ENCODE measurements around the gene DBR1. TPM values are rescaled to one million over a fixed set of nuclear protein-coding genes. Genes with fewer than 3 reads are reported as not detected.
A peak's percentile ranks its signal among the peaks of the same experiment; 100 is the strongest.

The DBR1 gene, protein sequence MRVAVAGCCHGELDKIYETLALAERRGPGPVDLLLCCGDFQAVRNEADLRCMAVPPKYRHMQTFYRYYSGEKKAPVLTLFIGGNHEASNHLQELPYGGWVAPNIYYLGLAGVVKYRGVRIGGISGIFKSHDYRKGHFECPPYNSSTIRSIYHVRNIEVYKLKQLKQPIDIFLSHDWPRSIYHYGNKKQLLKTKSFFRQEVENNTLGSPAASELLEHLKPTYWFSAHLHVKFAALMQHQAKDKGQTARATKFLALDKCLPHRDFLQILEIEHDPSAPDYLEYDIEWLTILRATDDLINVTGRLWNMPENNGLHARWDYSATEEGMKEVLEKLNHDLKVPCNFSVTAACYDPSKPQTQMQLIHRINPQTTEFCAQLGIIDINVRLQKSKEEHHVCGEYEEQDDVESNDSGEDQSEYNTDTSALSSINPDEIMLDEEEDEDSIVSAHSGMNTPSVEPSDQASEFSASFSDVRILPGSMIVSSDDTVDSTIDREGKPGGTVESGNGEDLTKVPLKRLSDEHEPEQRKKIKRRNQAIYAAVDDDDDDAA
- total RNA-seq = 10 to 100 TPM; 10.5 to 10.6 TPM
- long read RNA-seq, donor 1, partial matches to known transcripts = 0 of 3 reads
- long read RNA-seq, donor 1, other reads (novel, unspliced or antisense) = 1 of 3 reads
- long read RNA-seq, donor 2, transcript DBR1-201 (8 exons, 2,666 nt) = major isoform, 14 of 17 reads
- long read RNA-seq, donor 2, partial matches to known transcripts = 1 of 17 reads
- long read RNA-seq, donor 2, other reads (novel, unspliced or antisense) = 2 of 17 reads

DNA sequence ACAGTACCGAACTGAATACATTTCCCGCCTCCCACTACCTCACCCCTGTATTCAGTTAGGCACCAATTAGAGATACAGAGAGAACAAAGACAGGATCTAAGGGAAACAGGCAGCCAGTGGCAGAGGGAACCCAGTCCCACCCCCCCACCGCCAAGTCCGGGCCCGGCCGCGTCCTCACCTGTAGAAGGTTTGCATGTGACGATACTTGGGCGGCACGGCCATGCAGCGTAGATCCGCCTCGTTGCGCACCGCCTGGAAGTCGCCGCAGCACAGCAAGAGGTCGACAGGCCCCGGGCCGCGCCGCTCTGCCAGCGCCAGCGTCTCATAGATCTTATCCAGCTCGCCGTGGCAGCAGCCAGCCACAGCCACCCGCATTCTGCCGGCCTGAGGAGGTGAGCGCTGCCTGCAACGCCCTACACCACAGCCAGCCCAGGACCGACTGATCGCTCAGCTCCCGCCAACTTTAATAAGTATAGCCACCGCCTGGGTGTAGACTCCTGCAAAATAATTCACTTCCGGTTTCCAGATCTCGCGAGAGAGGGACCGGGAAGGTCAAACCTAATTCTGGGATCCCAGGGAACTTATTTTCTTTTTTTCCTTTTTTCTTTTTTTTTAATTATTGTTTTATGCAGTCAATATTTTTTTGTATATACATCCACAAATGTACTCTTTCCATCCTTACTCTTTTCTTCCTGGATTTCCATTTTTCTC is at the start of gene DBR1:
Gene DBR1, minus strand, starts transcription at position 501 of the 711 bp plus-strand sequence. Its CDS starts 126 bp downstream, at position 375.
- peak; percentile 90 for DNase-seq (ENCODE audit: low spot score)
- intact Hi-C loops (cut with DNase I) = loop anchor here in 1 of 2 donors (10.0 kb wide), 1 partner anchor 50 kb away; no protein-coding TSS in a partner anchor

DNA sequence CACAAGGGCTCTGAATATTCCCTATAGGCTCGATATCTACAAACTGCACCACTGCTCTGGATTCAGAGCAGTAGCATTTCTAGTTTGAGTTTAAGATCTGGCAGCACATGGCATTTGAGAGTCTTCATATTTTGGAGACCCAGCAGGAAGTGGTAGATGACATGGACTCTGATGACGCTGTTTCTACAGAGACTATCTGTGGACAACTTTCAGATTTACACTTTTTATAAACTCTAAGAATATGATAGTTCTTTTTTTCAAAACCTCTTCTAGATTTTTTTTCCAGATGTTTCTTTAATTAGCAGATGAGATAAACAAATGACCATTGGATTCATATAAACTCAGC is 48.2 kb upstream of the DBR1 start:
- no peak for DNase-seq (ENCODE audit: low spot score)
- intact Hi-C loops (cut with DNase I) = loop anchor here in 1 of 2 donors (10.0 kb wide), 1 partner anchor 48 kb away; the partner anchor contains the start of gene DBR1

DNA sequence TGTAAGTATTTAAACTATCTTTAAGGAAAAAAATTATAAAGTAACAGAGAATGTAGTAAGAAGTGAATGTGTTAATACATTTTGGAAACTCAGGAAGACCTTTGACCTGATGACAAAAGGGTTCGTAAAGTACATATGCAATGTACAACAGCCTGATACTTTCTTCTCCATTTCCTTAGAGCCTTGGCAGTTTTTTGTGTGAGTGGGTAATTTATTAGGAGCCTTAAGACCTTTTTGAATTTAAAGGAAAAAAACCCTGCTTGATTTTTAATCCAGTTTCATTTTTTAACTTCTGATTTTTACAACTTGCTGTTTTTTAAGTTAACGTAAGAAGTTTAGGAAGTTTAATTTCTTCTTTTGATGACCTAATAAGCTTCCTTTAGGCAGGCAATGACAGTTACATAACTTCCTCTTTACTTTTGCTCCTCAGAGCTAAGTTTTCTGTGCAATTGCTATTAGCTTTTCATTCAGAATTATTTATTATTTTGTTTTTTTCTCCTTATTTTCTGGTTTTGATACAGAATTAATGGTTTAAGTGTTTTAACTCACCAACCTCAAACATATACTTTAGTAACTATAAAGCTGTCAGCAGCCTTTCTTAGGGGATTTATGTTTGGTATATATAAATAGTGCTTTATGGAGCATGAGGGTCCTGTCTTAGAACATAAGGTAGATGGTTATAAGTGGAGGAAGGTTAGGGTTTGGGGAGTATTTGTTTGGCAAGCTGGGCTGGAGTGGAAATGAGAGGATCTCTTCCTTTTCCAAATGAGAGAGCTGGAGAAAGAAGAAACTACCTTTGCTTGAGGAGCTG is 47.6 kb upstream of the DBR1 start:
- DNase-seq (ENCODE audit: low spot score) = no peak
- intact Hi-C loops (cut with DNase I) = loop anchor here in 1 of 2 donors (10.0 kb wide), 1 partner anchor 48 kb away; the partner anchor contains the start of gene DBR1

DNA sequence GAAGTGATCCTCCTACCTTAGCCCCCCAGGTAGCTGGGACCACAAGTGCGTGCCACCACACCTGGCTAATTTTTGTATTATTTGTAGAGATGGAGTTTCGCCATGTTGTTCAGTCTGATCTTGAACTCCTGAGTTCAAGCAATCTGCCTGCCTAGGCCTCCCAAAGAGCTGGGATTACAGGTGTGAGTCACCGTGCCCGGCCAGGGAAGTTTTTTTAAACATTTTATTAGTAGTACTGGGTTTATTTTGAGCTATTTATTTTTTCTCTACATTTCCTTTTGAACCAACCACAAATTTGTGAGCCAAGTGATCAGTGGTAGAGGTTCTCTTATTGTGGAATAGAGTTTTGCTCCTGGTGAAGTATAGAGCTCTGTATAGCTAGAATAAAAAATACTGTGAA is 46.1 kb upstream of the DBR1 start:
- intact Hi-C loops (cut with DNase I) = loop anchor here in 1 of 2 donors (10.0 kb wide), 1 partner anchor 46 kb away; the partner anchor contains the start of gene DBR1
- no peak for DNase-seq (ENCODE audit: low spot score)

DNA sequence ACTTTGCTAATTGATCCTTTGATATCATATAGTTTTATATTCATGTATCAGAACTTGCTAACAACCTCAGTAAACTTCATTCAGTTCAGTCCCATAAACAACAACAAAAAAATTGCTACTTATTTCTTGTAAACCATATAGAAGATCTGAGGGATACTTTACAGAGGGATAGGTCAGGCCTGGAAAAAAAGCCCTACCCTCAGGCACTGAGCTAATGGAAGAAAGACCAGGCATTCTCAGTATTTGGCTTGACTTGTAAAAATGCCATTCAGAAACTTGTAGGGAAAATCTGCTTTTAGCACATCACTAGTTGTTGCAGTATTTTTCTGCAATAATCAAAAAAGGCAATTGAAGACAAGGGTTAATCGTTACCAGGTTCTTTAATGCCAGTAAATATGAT is 45.5 kb upstream of the DBR1 start:
- DNase-seq (ENCODE audit: low spot score) = no peak
- intact Hi-C loops (cut with DNase I) = loop anchor here in 1 of 2 donors (10.0 kb wide), 1 partner anchor 45 kb away; the partner anchor contains the start of gene DBR1

DNA sequence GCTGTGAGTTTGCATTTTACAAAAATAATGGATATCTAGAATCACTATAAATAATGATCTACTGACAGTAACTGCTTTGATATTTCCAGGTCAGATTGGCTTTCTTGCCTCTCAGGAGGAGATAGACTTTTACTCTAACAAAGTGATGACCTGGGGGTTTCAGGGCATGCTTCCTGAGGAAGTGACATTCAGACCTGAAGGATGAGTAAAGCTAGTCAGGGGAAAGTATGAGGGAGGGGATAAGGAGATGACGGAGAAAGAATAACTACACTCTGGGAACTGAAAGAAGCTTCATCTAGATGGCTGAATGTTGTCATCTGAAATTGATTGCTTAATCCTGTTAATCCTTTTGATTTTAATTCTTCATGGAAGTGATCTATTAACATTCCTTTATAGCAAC is 44.5 kb upstream of the DBR1 start:
- DNase-seq (ENCODE audit: low spot score) = no peak
- intact Hi-C loops (cut with DNase I) = no loop called here

DNA sequence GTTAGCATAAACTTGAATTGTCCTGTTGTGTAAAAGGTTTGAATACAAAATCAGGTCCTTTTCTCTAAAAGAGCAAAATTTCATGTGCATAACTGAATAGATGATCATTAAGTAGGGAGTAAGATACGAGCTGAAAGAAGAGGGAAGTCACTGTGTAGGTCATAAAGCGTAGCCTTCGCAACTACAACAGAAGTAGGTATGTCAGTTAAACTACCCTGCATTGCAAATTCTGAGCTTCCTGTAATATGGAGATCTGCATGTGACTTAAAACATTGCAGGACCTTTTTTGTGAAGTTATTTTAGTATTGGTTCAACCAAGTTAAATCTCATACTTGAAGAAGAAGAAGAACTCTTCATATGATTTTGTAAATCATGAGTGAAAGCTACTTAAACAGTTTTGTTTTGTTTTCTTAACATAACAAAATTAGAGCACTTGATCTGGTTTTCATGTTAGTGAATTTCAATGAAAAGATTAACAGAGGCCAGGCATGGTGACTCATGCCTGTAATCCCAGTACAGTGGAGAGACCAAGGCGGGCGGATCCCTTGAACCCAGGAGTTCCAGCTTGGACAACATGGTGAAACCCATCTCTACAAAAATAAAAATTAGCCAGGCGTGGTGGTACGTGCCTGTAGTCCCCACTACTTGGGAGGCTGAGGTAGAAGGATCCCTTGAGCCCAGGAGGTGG is 38.8 kb upstream of the DBR1 start:
- no peak for DNase-seq (ENCODE audit: low spot score)
- intact Hi-C loops (cut with DNase I) = no loop called here

DNA sequence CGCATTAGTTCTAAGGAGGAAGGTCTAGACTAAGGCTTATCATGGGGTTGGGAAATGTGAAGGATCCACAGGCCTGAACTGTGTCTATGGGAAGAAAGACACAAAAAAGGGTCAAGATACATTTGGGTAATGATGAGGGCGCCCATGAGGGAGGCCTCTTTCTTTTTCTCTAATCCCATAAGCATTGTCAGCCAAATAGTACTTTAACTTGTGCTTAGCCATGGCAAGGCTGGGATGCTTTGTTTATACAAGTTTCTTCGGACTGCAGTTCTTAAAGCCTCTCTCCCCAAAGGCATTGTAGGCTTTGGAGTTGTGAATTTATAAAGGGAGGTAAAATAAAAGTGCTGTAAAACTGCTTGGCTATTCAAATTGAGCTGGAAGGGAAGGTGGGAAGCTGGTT is 35.8 kb upstream of the DBR1 start:
- intact Hi-C loops (cut with DNase I) = no loop called here
- DNase-seq (ENCODE audit: low spot score) = no peak

DNA sequence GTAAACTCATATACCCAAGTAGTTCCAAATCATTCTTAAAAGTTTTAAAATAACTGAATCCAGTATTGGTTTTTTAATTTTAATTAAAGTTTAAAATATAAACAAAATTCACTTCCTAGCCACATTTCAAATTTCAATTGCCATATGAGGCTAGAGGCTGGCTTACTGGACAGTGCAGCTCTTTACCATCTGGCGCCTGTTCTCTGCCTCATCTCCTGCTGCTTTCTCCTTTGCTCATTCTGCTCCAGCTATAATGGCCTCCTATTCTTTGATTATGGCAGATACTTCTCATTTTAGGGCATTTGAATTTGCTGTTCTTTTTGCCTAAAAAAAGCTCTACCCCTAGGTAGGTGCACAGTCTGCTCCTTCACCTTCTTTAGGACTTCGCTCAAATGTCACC is 31.5 kb upstream of the DBR1 start:
- intact Hi-C loops (cut with DNase I) = no loop called here
- no peak for DNase-seq (ENCODE audit: low spot score)

DNA sequence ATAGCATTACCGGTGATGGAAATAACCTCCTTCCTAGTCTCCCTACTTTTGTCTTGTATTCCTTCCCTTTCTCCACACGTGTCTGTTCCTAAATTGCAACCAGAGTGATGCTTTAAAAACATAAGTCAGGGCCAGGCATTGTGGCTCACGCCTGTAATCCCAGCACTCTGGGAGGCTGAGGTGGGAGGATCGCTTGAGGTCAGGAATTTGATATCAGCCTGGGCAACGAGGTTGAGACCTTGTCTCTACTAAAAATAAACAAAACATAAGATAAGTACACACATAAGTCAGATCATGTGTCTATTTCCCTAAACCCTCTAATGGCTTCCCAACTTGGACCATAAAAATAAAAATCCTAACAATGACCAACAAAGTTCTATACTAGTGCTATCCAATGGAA is 30.8 kb upstream of the DBR1 start:
- DNase-seq (ENCODE audit: low spot score) = no peak
- intact Hi-C loops (cut with DNase I) = no loop called here

DNA sequence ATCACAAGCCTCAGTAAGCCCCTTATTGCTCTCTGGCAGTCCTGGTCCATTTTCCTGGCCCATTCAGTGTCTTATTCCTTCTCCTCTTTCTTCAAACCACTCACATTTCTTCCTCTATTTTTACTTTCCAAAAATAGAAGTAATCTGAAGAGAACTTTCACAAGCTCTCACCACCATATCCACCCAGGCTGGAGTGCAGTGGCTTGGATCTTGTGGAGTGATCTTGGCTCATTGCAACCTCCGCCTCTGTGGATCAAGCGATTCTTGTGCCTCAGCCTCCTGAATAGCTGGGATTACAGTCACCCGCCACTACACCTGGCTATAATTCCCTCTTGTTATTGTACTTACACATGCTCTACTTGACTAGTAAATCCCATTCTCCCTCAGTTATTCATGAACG is 29.2 kb upstream of the DBR1 start:
- no peak for DNase-seq (ENCODE audit: low spot score)
- intact Hi-C loops (cut with DNase I) = no loop called here

DNA sequence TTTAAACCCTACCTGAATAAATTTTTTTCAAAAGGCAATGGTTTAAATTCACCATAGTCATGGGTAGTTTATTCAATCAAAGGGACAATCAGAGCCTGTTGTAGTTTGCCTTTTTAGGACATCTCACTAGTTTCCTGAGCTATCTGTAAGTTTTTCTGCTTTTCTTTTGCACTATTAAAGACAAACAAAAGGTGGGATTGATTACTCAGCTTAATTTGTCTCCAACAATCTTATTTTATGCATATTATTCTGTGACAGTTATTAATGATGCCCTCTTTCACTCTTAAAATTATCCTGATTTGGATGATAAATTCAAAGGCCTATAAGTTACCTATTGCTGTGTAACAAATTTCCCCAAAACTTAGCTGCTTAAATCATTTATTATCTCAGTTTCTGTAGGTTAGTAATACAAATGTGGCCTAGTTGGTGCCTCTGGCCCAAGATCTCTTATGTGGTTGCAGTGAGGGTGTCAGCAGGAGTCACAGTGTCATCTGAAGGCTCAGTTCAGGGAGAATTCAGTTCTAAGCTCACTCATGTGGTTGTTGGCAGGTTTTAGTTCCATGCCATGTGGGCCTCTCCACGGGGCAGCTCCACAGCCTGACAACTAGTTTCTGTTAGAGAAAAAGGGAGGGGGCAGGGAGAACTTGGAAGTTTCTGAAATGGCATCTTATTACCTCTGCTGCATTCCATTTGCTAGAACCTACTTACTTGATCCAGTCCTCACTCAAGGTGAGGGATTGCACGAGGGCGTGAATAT is 28.4 kb upstream of the DBR1 start:
- intact Hi-C loops (cut with DNase I) = no loop called here
- DNase-seq (ENCODE audit: low spot score) = no peak

DNA sequence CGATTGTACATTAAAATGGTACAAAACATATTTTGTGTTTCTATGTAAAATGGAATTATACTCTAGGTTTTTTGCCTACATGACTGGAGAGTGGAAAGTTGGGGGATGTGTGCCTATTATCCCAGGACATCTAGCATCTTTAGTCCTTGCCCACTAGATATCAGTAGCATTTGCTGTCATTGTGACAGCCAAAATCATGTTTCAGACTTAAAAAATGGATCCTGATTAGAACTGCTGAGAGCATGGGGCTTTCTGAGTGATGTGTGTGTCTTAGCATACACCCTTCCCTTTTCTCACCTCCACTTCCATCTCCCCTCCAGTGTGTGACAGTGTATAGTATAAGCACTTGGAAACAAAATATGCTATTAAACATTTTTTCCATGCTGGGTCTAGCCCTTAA is 25.7 kb upstream of the DBR1 start:
- no peak for DNase-seq (ENCODE audit: low spot score)
- intact Hi-C loops (cut with DNase I) = no loop called here

DNA sequence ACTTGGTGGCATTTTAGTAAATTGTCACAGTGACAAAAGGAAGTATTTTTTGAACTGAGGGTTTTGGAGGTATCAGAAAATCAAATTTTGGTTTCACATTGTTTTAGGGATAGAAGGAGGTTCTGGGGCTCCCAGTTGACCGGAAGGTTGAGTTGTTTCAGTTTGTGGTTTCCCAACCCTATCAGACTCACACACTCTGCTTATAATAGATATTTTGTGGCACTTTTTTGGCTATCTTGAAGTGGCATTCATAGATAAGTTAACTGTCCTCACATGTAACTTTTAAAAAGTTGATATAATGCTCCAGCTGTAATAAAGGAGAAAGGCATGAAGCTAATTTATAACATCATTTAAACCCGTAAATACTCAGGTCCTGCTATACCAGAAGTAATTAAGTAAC is 25.1 kb upstream of the DBR1 start:
- intact Hi-C loops (cut with DNase I) = no loop called here
- DNase-seq (ENCODE audit: low spot score) = no peak

DNA sequence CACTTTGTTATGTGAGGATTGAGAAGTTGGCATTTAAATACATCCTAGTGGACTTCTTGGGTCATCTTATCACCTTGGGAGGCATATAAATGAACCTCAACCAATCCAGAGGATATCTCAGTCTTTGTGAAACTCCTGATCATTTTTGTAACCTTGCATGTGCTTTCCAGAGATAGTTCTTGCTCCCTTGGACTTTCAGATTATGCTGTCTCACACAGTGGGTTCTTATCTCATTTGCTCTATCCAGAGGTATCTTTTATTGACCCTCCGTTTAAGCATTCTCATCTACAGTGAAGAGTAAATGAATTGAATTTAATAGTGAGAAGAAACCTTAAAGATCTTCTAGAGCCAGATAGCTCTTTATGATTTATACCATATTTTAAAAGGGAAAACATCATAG is 22.8 kb upstream of the DBR1 start:
- no peak for DNase-seq (ENCODE audit: low spot score)
- intact Hi-C loops (cut with DNase I) = no loop called here

DNA sequence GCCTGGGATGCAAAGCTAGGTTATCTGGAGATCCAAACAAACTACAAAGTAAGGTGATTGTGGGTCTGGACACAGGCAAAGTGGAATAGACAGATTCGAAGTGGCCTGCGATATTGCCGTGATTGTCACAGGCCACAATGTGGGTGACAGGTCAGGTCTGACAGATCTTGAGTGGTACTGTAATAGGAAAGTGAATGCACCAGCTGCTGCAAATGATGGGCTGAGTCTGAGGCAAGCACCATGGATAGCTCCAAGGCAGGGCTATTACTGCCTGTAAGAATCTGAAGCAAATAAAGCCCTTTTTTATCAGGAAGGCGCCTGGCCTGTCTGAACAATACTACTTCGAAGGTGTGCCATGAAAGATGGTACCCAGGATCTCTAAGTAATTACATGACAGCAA is 22.3 kb upstream of the DBR1 start:
- no peak for DNase-seq (ENCODE audit: low spot score)
- intact Hi-C loops (cut with DNase I) = no loop called here

DNA sequence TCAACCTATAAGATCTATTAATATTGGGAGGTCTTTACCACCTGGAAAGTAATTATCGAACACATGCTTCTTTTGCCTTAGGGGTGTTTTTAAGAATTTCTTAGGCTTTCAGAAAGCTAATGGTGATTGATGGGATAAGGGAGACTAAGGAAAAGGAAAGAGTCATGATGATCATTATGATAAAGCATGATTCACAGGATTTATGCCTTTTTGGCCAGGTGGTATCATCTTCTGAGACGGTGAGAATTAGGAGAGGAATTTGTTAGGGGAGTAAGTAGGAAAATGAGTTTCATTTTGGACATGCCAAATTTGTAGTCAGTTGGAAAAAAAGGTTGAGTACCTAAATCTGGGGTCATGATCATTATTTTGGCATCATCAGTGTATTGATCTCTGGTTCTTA is 21.3 kb upstream of the DBR1 start:
- DNase-seq (ENCODE audit: low spot score) = no peak
- intact Hi-C loops (cut with DNase I) = no loop called here

DNA sequence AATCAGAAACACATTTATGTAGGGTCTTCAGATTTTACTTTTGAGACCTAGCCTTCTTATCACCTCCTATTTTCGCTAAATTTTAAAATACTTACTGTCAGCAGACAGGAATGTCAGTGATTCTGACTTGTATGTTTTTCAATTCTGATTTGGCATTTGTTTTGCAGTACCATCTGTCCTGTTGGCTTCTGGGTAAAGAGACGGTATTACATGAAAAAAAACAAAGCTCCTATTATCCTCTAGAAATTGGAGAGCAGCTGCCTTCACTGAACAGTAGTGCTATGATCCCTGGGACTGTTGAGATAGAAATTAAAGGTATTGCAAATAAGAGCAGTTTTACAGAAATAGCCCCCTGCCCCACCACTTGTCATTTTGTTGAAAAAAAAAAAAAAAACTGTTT is 20.8 kb upstream of the DBR1 start:
- intact Hi-C loops (cut with DNase I) = no loop called here
- DNase-seq (ENCODE audit: low spot score) = no peak
